ENCODE results near the gene BFSP2.
"Not testable (repeated sequence)": the region's sequence is repeated elsewhere in the genome, so short reads cannot be mapped to it uniquely, and the experiment has no call there.

The BFSP2 gene

GRCh38 chr3:133491481-133492059 lies 91.7 kb downstream of the BFSP2 start:
- no peak for TF ChIP-seq CTCF (IDR thresholded peaks at IDR 0.05; ENCODE audit: borderline replicate concordance, insufficient read depth, low read depth, low read length)
- H3K4me3 ChIP-seq (ENCODE audit: low read depth, low read length), result peak overlapping the region; percentile 24

- no peak for TF ChIP-seq CTCF (IDR thresholded peaks at IDR 0.05; ENCODE audit: borderline replicate concordance, insufficient read depth, low read depth, low read length)
- H3K4me3 ChIP-seq (ENCODE audit: low read depth, low read length), result no peak overlapping the region
These were observed 92.4 kb downstream of the BFSP2 start for GRCh38 chr3:133492159-133492741.

GRCh38 chr3:133494469-133494868 lies 94.6 kb downstream of the BFSP2 start:
- H3K4me3 ChIP-seq (ENCODE audit: low read depth, low read length), result no peak overlapping the region
- peak; percentile 44 for TF ChIP-seq CTCF (IDR thresholded peaks at IDR 0.05; ENCODE audit: borderline replicate concordance, insufficient read depth, low read depth, low read length)

- H3K4me3 ChIP-seq (ENCODE audit: low read depth, low read length), result not testable (repeated sequence)
These were observed 102.7 kb downstream of the BFSP2 start for GRCh38 chr3:133502542-133502941.

DNA sequence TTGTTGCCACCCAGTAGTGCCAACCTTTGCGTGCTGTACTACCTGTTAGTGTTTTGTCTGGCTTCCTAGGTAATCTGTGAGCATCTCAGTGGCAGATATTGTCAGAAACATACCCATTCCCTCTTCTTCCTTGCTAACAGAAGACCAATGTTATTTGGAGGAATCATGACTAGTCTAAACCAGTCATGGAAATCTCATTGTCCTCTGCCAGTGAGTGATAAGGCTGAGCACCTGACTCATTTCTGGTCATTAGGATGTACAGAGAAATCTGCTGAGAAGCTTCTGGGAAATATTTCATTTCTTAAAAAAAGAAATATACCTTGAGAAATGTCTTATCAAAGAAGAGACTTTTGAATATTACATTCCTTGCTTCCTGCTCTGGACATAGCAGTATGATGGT lies 103.6 kb downstream of the BFSP2 start:
- no peak for TF ChIP-seq CTCF (IDR thresholded peaks at IDR 0.05; ENCODE audit: borderline replicate concordance, insufficient read depth, low read depth, low read length)

GRCh38 chr3:133504736-133505135 lies 104.9 kb downstream of the BFSP2 start:
- TF ChIP-seq CTCF (IDR thresholded peaks at IDR 0.05; ENCODE audit: borderline replicate concordance, insufficient read depth, low read depth, low read length), result no peak
- no peak overlapping the region for H3K4me3 ChIP-seq (ENCODE audit: low read depth, low read length)

More for the DNA sequence above, 103.6 kb downstream of the BFSP2 start:
- H3K4me3 ChIP-seq (ENCODE audit: low read depth, low read length), result no peak overlapping the region

DNA sequence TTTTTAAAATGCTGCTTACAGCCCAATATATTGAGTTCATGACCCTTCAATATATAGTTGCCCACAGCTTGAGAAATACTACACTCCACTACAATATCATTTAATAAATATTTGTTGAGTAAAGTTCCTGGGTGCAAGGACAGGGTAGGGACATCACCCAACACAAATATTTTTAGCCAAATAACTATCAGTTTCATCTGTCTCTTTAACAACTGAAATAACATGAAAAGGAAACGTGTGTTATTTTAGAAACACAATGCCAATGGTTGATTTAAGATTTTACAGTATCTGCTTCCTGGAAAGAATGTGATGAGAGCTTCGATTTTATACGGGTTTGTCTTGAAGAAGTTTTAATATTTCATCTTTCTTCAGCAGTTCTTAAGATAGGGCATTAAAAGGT lies 106.0 kb downstream of the BFSP2 start:
- no peak overlapping the region for H3K4me3 ChIP-seq (ENCODE audit: low read depth, low read length)
- no peak for TF ChIP-seq CTCF (IDR thresholded peaks at IDR 0.05; ENCODE audit: borderline replicate concordance, insufficient read depth, low read depth, low read length)

Measured in GM12875 (cell line).